Adrenal gland (tissue), 5 donors: Measurements from ENCODE around the gene SLC6A1.

Source experiments
- CTCF ChIP-seq, 6 experiments: fragments of 450-650 bp in 4 of 6; fragments of 200-600 bp in 2 of 6; sonication (generic) in 1 of 6; IDR thresholded peaks; 1 replicate in 5 of 6; 2 replicates in 1 of 6; pipeline versions ENCODE4 v1.5.1 to v1.8.0; 2016 to 2021; ENCODE audit warnings: antibody characterized with exemption in 6 of 6, mild to moderate bottlenecking in 2 of 6, moderate library complexity in 1 of 6
- POLR2A ChIP-seq, 2 donors: fragments of 450-650 bp; IDR thresholded peaks; one replicate each; pipeline ENCODE4 v1.6.1; 2017; ENCODE audit warnings: antibody characterized with exemption in 2 of 2, mild to moderate bottlenecking in 2 of 2, moderate library complexity in 1 of 2
- donor health status: DM: no; HTN: no; CAD: no.

- TF ChIP-seq CTCF (IDR thresholded peaks at IDR 0.05) (peak; percentile 21 to 49 (median 41)), POLR2A (IDR thresholded peaks at IDR 0.05) (no peak)
These were observed 41.9 kb upstream of the SLC6A1 start for GRCh38 chr3:10950476-10951294.
